HepG2 (cell line): Measurements from ENCODE around the gene AKT2. TPM values are rescaled to one million over a fixed set of nuclear protein-coding genes. Genes with fewer than 3 reads are reported as not detected.

Experiments
- HNF4A ChIP-seq: sonication (generic); formaldehyde crosslinking; IDR thresholded peaks from 2 replicates; pipeline ENCODE4 v1.4.0; 2020; ENCODE audit warnings: missing genetic modification reagents
- PCBP1 ChIP-seq: fragments of 200-400 bp; formaldehyde crosslinking; IDR thresholded peaks from 2 replicates; pipeline ENCODE4 v1.6.1; 2017; ENCODE audit warnings: mild to moderate bottlenecking, low read depth, low read length, borderline replicate concordance
- RBM39 ChIP-seq: fragments of 200-400 bp; formaldehyde crosslinking; IDR thresholded peaks from one replicate; pipeline ENCODE4 v1.6.1; 2018; ENCODE audit warnings: antibody characterized with exemption, mild to moderate bottlenecking, low read depth, low read length; ENCODE audit not compliant: poor library complexity, severe bottlenecking
- SMARCE1 ChIP-seq: fragments of 450-650 bp; IDR thresholded peaks from 2 replicates; pipeline ENCODE4 v1.6.1; 2017; ENCODE audit warnings: borderline replicate concordance
- SNRNP70 ChIP-seq: fragments of 200-400 bp; formaldehyde crosslinking; IDR thresholded peaks from 2 replicates; pipeline ENCODE4 v1.6.1; 2017; ENCODE audit warnings: mild to moderate bottlenecking, low read depth, low read length, moderate library complexity
- TSC22D2 ChIP-seq: sonication (generic); formaldehyde crosslinking; IDR thresholded peaks from 2 replicates; pipeline ENCODE4 v1.5.1; 2020; ENCODE audit warnings: missing genetic modification reagents, mild to moderate bottlenecking, borderline replicate concordance
- YEATS4 ChIP-seq: sonication (generic); formaldehyde crosslinking; IDR thresholded peaks from 2 replicates; pipeline ENCODE4 v1.4.0; 2020; ENCODE audit warnings: missing genetic modification reagents, borderline replicate concordance
- ZBTB42 ChIP-seq: sonication (generic); formaldehyde crosslinking; IDR thresholded peaks from 2 replicates; pipeline ENCODE4 v1.5.0; 2020; ENCODE audit warnings: mild to moderate bottlenecking, missing genetic modification reagents
- ZKSCAN1 ChIP-seq: fragments of 150-350 bp; IDR thresholded peaks from 2 replicates; pipeline ENCODE4 v1.6.1; 2014; ENCODE audit warnings: low read length
- ZNF549 ChIP-seq: sonication (generic); formaldehyde crosslinking; IDR thresholded peaks from 2 replicates; pipeline ENCODE4 v1.5.0; 2020; ENCODE audit warnings: missing genetic modification reagents
- ZNF639 ChIP-seq: conservative IDR thresholded peaks from 2 replicates; pipeline ENCODE4 v1.6.1; 2018; ENCODE audit warnings: missing genetic modification reagents
- polyA plus RNA-seq, 8 experiments: library from polyadenylated mRNA; depleted of rRNA in 3 of 8; stranded (reverse) in 7 of 8; unstranded in 1 of 8; fragments of >200 nt; fragmentation: Illumina TruSeq in 4 of 8; extraction: Trizol in 4 of 8; gene quantifications; 2 replicates each; pipeline versions ENCODE4 v1.2.1 to v1.2.3, GENCODE V29; 2011 to 2016; ENCODE audit warnings: low read depth in 4 of 8, missing spikeins in 1 of 8, mixed read lengths in 1 of 8; ENCODE audit not compliant: insufficient read depth in 1 of 8
- total RNA-seq, 5 experiments: library from RNA; depleted of rRNA; stranded (reverse); fragments of >200 nt; fragmentation: Illumina TruSeq; extraction: Trizol; gene quantifications; 2 replicates each; pipeline ENCODE4 v1.2.3, GENCODE V29; 2016; ENCODE audit warnings: low read depth in 1 of 5
- TF ChIP-seq, protein P1 (sequence below): sonication (generic); formaldehyde crosslinking; IDR thresholded peaks from 2 replicates; pipeline ENCODE4 v1.8.0; 2022; ENCODE audit warnings: mild to moderate bottlenecking, missing genetic modification reagents, moderate library complexity
- TF ChIP-seq, protein P2 (sequence below): sonication (generic); formaldehyde crosslinking; IDR thresholded peaks from 2 replicates; pipeline ENCODE4 v1.4.0; 2020; ENCODE audit warnings: missing genetic modification reagents
- TF ChIP-seq, protein P3 (sequence below): IDR thresholded peaks from 2 replicates; pipeline ENCODE4 v1.6.1; 2016; ENCODE audit warnings: missing compliant biosample characterization, missing genetic modification reagents, borderline replicate concordance
- TF ChIP-seq, protein P4 (sequence below): sonication (generic); formaldehyde crosslinking; IDR thresholded peaks from 2 replicates; pipeline ENCODE4 v1.5.1; 2020; ENCODE audit warnings: missing genetic modification reagents, mild to moderate bottlenecking, borderline replicate concordance
- TF ChIP-seq, protein P5 (sequence below): sonication (generic); formaldehyde crosslinking; IDR thresholded peaks from 2 replicates; pipeline ENCODE4 v1.4.0; 2020; ENCODE audit warnings: missing genetic modification reagents, low read depth, mild to moderate bottlenecking, borderline replicate concordance

The AKT2 gene
- total and polyA plus RNA-seq, 2 of the 13 experiments (the other 11 are each of a cell fraction or from before 2014, with no cell fraction given) = 82.1 to 173 TPM

DNA sequence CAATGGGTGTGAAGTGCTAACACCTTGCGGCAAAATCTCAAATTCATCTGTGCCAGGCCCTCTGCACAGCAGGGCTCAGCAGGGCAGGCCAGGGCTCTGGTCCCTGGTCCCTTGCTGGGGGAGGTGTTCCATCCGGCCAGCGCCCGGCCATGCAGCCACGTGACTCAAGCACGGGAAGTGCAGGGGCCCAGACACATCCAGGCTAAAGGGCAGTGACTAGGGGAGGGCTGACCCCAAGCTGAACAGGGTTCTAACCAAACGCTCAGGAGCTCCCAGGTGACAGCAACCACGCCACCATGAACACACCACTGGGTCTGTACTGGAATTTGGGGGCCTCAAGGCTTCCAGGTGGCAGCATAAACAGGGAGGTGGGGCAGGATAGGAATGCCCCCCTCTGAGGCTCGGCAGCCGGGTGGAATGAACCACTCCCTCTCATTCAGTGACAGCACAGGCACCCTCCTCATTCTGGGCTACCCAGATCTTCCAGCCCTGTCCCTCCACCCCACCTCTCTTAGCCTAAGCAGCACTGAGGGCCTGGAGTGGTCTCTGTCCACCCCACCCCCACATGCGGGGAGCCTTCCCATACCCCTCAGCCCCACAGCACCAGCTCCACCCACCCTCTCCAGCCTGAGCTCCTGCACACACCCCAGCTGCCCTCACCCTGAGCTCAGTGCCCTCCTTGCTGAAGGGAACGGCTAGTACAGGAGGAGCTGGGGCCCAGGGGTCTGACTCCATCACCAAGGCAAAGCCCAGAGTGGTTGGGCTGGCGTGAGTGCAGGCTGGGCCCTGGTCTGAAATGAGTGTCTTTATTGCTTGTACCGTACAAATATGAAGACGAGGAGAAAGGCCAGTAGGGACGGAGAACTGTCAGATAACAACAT is 53.4 kb downstream of the AKT2 start (continued):
- TF ChIP-seq TSC22D2 (CRISPR knock-in tag) (peak; percentile 57; the same call in 1 of the 2 replicates), SMARCE1 (no peak), YEATS4 (CRISPR knock-in tag) (peak; percentile 79; the same call in 1 of the 2 replicates), HNF4A (CRISPR knock-in tag) (peak; percentile 88), ZKSCAN1 (no peak), PCBP1 (no peak), SNRNP70 (no peak), RBM39 (peak; percentile 42), ZNF639 (CRISPR knock-in tag) (peak; percentile 64; the same call in 1 of the 2 replicates), ZBTB42 (CRISPR knock-in tag) (no peak), ZNF549 (CRISPR knock-in tag) (no peak)
- TF ChIP-seq, protein P1, sequence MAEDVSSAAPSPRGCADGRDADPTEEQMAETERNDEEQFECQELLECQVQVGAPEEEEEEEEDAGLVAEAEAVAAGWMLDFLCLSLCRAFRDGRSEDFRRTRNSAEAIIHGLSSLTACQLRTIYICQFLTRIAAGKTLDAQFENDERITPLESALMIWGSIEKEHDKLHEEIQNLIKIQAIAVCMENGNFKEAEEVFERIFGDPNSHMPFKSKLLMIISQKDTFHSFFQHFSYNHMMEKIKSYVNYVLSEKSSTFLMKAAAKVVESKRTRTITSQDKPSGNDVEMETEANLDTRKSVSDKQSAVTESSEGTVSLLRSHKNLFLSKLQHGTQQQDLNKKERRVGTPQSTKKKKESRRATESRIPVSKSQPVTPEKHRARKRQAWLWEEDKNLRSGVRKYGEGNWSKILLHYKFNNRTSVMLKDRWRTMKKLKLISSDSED (CRISPR knock-in tag) = no peak
- TF ChIP-seq, protein P2, sequence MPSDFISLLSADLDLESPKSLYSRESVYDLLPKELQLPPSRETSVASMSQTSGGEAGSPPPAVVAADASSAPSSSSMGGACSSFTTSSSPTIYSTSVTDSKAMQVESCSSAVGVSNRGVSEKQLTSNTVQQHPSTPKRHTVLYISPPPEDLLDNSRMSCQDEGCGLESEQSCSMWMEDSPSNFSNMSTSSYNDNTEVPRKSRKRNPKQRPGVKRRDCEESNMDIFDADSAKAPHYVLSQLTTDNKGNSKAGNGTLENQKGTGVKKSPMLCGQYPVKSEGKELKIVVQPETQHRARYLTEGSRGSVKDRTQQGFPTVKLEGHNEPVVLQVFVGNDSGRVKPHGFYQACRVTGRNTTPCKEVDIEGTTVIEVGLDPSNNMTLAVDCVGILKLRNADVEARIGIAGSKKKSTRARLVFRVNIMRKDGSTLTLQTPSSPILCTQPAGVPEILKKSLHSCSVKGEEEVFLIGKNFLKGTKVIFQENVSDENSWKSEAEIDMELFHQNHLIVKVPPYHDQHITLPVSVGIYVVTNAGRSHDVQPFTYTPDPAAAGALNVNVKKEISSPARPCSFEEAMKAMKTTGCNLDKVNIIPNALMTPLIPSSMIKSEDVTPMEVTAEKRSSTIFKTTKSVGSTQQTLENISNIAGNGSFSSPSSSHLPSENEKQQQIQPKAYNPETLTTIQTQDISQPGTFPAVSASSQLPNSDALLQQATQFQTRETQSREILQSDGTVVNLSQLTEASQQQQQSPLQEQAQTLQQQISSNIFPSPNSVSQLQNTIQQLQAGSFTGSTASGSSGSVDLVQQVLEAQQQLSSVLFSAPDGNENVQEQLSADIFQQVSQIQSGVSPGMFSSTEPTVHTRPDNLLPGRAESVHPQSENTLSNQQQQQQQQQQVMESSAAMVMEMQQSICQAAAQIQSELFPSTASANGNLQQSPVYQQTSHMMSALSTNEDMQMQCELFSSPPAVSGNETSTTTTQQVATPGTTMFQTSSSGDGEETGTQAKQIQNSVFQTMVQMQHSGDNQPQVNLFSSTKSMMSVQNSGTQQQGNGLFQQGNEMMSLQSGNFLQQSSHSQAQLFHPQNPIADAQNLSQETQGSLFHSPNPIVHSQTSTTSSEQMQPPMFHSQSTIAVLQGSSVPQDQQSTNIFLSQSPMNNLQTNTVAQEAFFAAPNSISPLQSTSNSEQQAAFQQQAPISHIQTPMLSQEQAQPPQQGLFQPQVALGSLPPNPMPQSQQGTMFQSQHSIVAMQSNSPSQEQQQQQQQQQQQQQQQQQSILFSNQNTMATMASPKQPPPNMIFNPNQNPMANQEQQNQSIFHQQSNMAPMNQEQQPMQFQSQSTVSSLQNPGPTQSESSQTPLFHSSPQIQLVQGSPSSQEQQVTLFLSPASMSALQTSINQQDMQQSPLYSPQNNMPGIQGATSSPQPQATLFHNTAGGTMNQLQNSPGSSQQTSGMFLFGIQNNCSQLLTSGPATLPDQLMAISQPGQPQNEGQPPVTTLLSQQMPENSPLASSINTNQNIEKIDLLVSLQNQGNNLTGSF (CRISPR knock-in tag) = no peak
- TF ChIP-seq, protein P3, sequence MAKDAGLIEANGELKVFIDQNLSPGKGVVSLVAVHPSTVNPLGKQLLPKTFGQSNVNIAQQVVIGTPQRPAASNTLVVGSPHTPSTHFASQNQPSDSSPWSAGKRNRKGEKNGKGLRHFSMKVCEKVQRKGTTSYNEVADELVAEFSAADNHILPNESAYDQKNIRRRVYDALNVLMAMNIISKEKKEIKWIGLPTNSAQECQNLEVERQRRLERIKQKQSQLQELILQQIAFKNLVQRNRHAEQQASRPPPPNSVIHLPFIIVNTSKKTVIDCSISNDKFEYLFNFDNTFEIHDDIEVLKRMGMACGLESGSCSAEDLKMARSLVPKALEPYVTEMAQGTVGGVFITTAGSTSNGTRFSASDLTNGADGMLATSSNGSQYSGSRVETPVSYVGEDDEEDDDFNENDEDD (CRISPR knock-in tag) = peak; percentile 84
- TF ChIP-seq, protein P4, sequence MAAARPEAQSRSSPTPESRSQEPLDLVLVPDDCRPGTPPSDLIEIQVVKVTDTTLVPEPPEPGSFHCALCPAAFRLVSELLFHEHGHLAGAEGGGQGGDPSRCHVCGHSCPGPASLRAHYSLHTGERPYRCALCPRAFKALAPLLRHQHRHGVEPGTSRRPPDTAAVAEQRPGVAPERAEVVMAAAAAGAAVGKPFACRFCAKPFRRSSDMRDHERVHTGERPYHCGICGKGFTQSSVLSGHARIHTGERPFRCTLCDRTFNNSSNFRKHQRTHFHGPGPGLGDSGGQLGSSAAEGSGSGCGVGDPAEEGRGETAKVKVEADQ = no peak
- TF ChIP-seq, protein P5, sequence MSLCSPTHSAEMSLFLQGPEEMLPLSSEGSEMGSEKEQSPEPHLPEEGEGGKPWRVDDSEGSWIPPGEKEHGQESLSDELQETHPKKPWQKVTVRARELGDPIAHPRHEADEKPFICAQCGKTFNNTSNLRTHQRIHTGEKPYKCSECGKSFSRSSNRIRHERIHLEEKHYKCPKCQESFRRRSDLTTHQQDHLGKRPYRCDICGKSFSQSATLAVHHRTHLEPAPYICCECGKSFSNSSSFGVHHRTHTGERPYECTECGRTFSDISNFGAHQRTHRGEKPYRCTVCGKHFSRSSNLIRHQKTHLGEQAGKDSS (CRISPR knock-in tag) = peak; percentile 82; the same call in 1 of the 2 replicates
